WTC11 (cell line): ENCODE measurements around the gene RIMBP2. TPM values are rescaled to one million over a fixed set of nuclear protein-coding genes. Genes with fewer than 3 reads are reported as not detected.

Experiments
- ATAC-seq: fragments of 200-7000 bp; cut with Tn5 transposase; 2 replicates; pipeline ENCODE4 v1.10.0; 2021; ENCODE audit warnings: mild to moderate bottlenecking, moderate library complexity
- CTCF ChIA-PET: fragments of 300-600 bp; sonication (Branson Sonifier 250); formaldehyde crosslinking; loops from one replicate; lab custom pipeline; 2021; ENCODE audit warnings: antibody characterized with exemption; lab: Charles Lee
- POLR2A ChIA-PET: fragments of 350-600 bp; sonication (Branson Sonifier 250); formaldehyde crosslinking; loops from one replicate; lab custom pipeline; 2021; ENCODE audit warnings: antibody characterized with exemption; lab: Charles Lee
- DNase-seq: peaks from one replicate; pipeline ENCODE4 v3.0.0; 2021; ENCODE audit warnings: low spot score
- H3K27ac Mint-ChIP-seq: 2 replicates; pipeline ENCODE4 v1.8.0; 2021; ENCODE audit warnings: mixed read lengths
- H3K27me3 Mint-ChIP-seq: 2 replicates; pipeline ENCODE4 v1.8.0; 2021; ENCODE audit warnings: low read depth, mild to moderate bottlenecking, moderate library complexity, mixed read lengths
- H3K36me3 Mint-ChIP-seq: 2 replicates; pipeline ENCODE4 v1.8.0; 2021; ENCODE audit warnings: mixed read lengths
- H3K4me1 Mint-ChIP-seq: 2 replicates; pipeline ENCODE4 v1.8.0; 2022; ENCODE audit warnings: mixed read lengths
- H3K4me3 Mint-ChIP-seq: 2 replicates; pipeline ENCODE4 v1.8.0; 2021; ENCODE audit warnings: mild to moderate bottlenecking, moderate library complexity, mixed read lengths
- H3K9me3 Mint-ChIP-seq: 2 replicates; pipeline ENCODE4 v1.8.0; 2021; ENCODE audit warnings: mixed read lengths
- CREM ChIP-seq: sonication (generic); formaldehyde crosslinking; IDR thresholded peaks from 2 replicates; pipeline ENCODE4 v1.8.1; 2022; ENCODE audit warnings: mild to moderate bottlenecking, missing genetic modification reagents, moderate library complexity
- ERG ChIP-seq: fragments of 250-450 bp; sonication (Bioruptor Pico); IDR thresholded peaks from 2 replicates; pipeline ENCODE4 v1.8.0; 2021; ENCODE audit warnings: mild to moderate bottlenecking
- GRHL2 ChIP-seq: fragments of 250-450 bp; sonication (Bioruptor Pico); IDR thresholded peaks from 2 replicates; pipeline ENCODE4 v1.8.0; 2022; ENCODE audit warnings: mild to moderate bottlenecking, moderate library complexity; ENCODE audit not compliant: insufficient replicate concordance, severe bottlenecking
- HMGA2 ChIP-seq: fragments of 250-450 bp; sonication (Bioruptor Pico); IDR thresholded peaks from 2 replicates; pipeline ENCODE4 v1.4.0; 2021; ENCODE audit warnings: mild to moderate bottlenecking, moderate library complexity
- NFATC4 ChIP-seq: fragments of 250-450 bp; sonication (Bioruptor Pico); IDR thresholded peaks from 2 replicates; pipeline ENCODE4 v1.9.0; 2021; ENCODE audit warnings: mild to moderate bottlenecking
- PRDM15 ChIP-seq: sonication (generic); formaldehyde crosslinking; IDR thresholded peaks from 2 replicates; pipeline ENCODE4 v1.8.0; 2022; ENCODE audit warnings: missing genetic modification reagents
- SMAD4 ChIP-seq: sonication (generic); formaldehyde crosslinking; IDR thresholded peaks from 2 replicates; pipeline ENCODE4 v1.8.0; 2022; ENCODE audit warnings: mild to moderate bottlenecking, missing genetic modification reagents
- TEAD4 ChIP-seq: sonication (generic); formaldehyde crosslinking; IDR thresholded peaks from 2 replicates; pipeline ENCODE4 v1.8.0; 2022; ENCODE audit warnings: mild to moderate bottlenecking, missing genetic modification reagents
- TP53 ChIP-seq: sonication (generic); formaldehyde crosslinking; IDR thresholded peaks from 2 replicates; pipeline ENCODE4 v1.8.1; 2023; ENCODE audit warnings: mild to moderate bottlenecking, missing genetic modification reagents
- ZNF425 ChIP-seq: fragments of 250-450 bp; sonication (Bioruptor Pico); conservative IDR thresholded peaks from 2 replicates; pipeline ENCODE4 v1.9.0; 2021; ENCODE audit warnings: mild to moderate bottlenecking
- total RNA-seq: library from RNA; stranded (reverse); gene quantifications from 3 replicates; pipeline ENCODE4 v1.2.3, GENCODE V29; 2021
- TF ChIP-seq, protein P1 (sequence below): fragments of 200-600 bp; IDR thresholded peaks from 2 replicates; pipeline ENCODE4 v1.8.0; 2022; ENCODE audit warnings: antibody characterized with exemption
- TF ChIP-seq, protein P2 (sequence below): sonication (generic); formaldehyde crosslinking; IDR thresholded peaks from 2 replicates; pipeline ENCODE4 v1.8.0; 2022; ENCODE audit warnings: mild to moderate bottlenecking, missing genetic modification reagents

The RIMBP2 gene
- total RNA-seq, 1 experiment from 2014 or later, result 2.6 TPM

GRCh38 chr12:130494736-130495135, 221.4 kb downstream of the RIMBP2 start:
- ChIA-PET CTCF (no interaction called here), POLR2A (no interaction called here)
- no peak for ATAC-seq
- H3K4me1 Mint-ChIP-seq, result peaks cover 4% of the 10 kb centered on the region; the same call in 1 of the 2 replicates
- H3K27ac Mint-ChIP-seq, result no peak overlapping the region
- TF ChIP-seq GRHL2 (no peak), ZNF425 (CRISPR knock-in tag) (no peak)
- TF ChIP-seq, protein P1, sequence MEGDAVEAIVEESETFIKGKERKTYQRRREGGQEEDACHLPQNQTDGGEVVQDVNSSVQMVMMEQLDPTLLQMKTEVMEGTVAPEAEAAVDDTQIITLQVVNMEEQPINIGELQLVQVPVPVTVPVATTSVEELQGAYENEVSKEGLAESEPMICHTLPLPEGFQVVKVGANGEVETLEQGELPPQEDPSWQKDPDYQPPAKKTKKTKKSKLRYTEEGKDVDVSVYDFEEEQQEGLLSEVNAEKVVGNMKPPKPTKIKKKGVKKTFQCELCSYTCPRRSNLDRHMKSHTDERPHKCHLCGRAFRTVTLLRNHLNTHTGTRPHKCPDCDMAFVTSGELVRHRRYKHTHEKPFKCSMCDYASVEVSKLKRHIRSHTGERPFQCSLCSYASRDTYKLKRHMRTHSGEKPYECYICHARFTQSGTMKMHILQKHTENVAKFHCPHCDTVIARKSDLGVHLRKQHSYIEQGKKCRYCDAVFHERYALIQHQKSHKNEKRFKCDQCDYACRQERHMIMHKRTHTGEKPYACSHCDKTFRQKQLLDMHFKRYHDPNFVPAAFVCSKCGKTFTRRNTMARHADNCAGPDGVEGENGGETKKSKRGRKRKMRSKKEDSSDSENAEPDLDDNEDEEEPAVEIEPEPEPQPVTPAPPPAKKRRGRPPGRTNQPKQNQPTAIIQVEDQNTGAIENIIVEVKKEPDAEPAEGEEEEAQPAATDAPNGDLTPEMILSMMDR, result no peak
- no peaks in the 10 kb centered on the region; the same call in 1 of the 2 replicates for H3K36me3 Mint-ChIP-seq
- H3K4me3 Mint-ChIP-seq, result no peak overlapping the region
- no peaks in the 10 kb centered on the region; the same call in 1 of the 2 replicates for H3K27me3 Mint-ChIP-seq
- peaks cover 10% of the 10 kb centered on the region for H3K9me3 Mint-ChIP-seq
- DNase-seq, result no peak

GRCh38 chr12:130493951-130494350, 222.1 kb downstream of the RIMBP2 start:
- H3K4me1 Mint-ChIP-seq, result peaks cover 4% of the 10 kb centered on the region; the same call in 1 of the 2 replicates
- no peak overlapping the region for H3K27ac Mint-ChIP-seq
- DNase-seq, result no peak
- no peaks in the 10 kb centered on the region; the same call in 1 of the 2 replicates for H3K27me3 Mint-ChIP-seq
- ChIA-PET CTCF (no interaction called here), POLR2A (no interaction called here)
- H3K4me3 Mint-ChIP-seq, result no peak overlapping the region
- TF ChIP-seq TEAD4 (CRISPR knock-in tag), result no peak
- no peak for TF ChIP-seq HMGA2 (CRISPR knock-in tag)
- TF ChIP-seq ZNF425 (CRISPR knock-in tag), result no peak
- TF ChIP-seq PRDM15, result no peak
- TF ChIP-seq ERG (CRISPR knock-in tag), result no peak
- TF ChIP-seq SMAD4, result no peak
- no peak for TF ChIP-seq CREM (CRISPR knock-in tag)
- no peak for TF ChIP-seq NFATC4 (CRISPR knock-in tag)
- TF ChIP-seq, protein P1, result no peak
- TF ChIP-seq, protein P2, sequence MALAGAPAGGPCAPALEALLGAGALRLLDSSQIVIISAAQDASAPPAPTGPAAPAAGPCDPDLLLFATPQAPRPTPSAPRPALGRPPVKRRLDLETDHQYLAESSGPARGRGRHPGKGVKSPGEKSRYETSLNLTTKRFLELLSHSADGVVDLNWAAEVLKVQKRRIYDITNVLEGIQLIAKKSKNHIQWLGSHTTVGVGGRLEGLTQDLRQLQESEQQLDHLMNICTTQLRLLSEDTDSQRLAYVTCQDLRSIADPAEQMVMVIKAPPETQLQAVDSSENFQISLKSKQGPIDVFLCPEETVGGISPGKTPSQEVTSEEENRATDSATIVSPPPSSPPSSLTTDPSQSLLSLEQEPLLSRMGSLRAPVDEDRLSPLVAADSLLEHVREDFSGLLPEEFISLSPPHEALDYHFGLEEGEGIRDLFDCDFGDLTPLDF (CRISPR knock-in tag), result no peak
- no peak for TF ChIP-seq TP53 (CRISPR knock-in tag)
- H3K36me3 Mint-ChIP-seq, result peaks cover 3% of the 10 kb centered on the region; the same call in 1 of the 2 replicates
- peaks cover 9% of the 10 kb centered on the region for H3K9me3 Mint-ChIP-seq
- ATAC-seq, result no peak
